GM21390 (cell line): ENCODE results near the gene PTPRCAP.
"Not testable (repeated sequence)": the region's sequence is repeated elsewhere in the genome, so short reads cannot be mapped to it uniquely, and the experiment has no call there.

ENCODE experiments used
- ATAC-seq: cut with Tn5 transposase; IDR thresholded peaks from one replicate; pipeline ENCODE4 v1.9.1; 2021; ENCODE audit not compliant: unreplicated experiment

PTPRCAP gene, protein sequence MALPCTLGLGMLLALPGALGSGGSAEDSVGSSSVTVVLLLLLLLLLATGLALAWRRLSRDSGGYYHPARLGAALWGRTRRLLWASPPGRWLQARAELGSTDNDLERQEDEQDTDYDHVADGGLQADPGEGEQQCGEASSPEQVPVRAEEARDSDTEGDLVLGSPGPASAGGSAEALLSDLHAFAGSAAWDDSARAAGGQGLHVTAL

DNA sequence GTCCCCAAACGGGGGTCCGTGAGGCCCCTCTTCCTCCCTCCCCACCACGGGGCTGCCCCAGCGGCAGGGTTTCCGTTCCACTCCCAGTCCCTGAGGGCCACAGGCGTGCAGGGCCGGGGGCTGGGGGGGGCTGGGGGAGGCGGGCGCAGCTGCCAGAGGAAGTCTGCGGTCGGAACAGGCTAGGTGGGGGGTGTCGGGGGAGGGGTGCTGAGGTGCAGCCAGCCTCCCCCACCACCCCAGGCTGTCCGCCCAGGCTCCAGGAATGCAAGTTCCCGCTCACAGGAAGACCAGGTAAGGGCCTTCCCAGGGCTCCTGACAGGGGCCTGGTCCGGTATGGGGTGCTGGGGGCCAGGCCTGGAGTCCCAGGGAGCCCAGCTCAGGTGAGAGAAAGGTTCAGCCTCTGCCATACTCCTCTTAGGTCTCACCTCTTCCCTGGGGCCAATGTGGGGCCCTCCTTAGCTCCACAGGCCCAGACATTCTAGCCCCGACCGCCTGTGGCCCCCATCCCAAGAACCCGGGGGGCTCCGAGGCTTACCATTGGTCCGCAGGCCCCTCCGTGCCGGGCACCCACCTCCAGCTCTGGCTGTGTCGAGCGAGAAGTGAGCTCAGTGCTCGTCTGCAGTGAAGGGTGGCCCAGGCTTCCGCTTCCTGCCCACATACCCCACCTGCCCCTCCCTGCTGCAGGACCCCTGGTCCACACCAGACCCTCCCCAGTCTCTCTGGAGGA lies at the start of gene PTPRCAP:
TSS of gene PTPRCAP (minus strand) at position 601 of the 727 bp plus-strand sequence. CDS start at position 538, 63 bp downstream.
- ATAC-seq, result no peak

DNA sequence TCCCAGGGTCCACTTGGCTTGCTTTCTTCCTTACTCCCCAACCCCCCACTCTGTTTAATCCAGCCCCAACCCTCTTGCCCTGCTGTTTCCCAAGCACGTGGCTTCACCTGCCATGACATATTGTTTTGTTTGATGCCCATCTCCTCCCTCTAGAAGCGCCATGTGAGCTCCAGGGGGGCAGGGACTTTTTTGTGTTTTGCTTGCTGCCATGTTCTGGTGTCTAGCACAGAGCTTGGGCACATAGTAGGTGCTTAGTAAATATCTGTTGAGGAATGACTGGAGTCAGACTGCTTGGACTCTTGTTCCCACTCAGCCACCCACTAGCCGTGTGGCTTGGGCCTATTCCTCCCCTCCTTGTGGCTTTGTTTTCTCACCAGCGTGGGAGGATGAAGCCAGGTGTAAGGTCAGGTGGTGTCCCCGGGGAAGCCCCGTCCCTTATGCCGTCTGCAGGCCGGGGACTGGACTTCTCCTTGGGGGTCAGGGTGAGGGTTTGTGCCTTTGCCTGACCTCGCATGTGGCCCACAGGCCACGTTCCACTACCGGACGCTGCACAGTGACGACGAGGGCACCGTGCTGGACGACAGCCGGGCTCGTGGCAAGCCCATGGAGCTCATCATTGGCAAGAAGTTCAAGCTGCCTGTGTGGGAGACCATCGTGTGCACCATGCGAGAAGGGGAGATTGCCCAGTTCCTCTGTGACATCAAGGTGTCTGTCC lies 49.2 kb upstream of the PTPRCAP start:
- no peak for ATAC-seq

DNA sequence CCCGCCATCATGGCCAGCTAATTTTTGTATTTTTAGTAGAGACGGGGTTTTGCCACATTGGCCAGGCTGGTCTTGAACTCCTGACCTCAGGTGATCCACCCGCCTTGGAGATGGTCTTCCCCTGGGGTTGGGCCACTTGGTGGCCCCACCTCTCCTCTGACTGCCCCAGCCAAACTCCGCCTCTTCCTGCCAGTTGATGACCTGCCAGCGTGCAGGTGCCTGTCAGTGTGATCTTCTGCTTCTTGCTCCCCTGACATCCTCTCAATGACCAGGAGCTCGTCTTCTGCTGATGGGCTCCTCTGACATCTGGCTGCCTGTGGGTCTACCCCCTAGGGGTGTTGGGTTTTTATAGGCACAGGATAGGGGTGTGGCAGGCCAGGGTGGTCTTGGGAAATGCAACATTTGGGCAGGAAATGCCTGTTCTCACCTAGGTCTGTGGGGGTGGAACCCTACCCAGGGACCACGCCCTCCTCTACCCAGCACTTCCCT lies 48.4 kb upstream of the PTPRCAP start:
- ATAC-seq, result not testable (repeated sequence)

DNA sequence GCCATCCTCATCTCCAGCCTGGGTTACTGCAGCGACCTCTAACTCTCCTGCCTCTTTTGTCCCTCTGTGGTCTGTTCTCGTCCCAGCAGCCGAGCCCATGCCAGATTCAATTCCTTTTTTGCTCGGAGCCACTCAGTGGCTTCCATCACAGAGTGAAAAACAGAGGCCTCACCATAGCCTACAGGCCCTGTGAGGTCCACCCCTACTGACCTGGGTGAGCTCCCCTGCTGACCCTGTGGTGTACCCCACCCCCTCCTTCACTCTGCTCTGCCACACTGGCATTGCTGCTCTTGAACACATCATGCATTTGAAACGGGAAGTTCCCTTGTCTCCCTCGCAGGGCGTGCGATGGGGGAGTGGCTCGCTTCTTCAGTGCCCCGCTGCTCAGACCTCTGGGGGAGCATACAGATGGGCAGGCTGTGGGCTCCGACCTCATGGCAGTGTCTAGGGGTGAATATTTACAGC lies 47.4 kb upstream of the PTPRCAP start:
- ATAC-seq, result no peak

DNA sequence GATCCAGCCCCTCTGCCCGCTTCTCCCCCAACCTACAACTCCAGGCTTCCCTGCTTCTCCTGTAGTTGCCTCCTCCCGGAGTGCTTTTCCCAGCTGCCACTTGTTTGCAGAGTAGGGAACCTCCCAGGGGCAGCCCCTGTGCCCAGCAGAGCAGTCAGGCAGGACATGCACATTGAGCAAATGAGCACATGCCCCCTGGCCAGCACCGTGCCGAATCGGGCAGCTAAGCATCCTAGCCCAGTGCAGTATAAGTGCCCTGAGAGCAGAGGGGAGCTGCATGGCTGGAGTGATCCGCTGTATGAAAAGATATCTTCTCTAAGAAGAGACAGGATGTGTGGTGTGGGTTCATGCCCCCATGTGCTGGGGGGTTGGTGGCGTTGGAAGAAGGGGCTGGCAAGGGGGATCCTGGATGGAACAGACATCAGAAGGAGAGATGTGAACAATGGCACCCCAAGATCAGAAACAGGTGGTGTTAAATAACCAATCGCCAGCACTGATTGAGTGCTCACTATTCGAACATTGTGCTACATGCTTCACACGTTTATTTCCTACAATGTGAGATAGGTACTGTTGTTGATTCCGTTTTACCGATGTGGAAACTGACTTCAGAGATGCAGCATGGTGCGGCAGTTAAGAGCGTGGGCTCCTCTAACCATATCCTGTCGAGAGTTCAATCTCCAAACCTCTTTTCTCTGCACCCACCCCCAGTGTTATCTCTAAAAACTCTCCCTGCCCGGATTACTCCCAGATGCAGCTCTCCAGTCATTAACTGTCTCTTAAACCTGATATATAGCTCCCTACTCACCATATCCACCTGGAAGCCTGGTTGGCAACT lies 46.6 kb upstream of the PTPRCAP start:
- ATAC-seq, result no peak

DNA sequence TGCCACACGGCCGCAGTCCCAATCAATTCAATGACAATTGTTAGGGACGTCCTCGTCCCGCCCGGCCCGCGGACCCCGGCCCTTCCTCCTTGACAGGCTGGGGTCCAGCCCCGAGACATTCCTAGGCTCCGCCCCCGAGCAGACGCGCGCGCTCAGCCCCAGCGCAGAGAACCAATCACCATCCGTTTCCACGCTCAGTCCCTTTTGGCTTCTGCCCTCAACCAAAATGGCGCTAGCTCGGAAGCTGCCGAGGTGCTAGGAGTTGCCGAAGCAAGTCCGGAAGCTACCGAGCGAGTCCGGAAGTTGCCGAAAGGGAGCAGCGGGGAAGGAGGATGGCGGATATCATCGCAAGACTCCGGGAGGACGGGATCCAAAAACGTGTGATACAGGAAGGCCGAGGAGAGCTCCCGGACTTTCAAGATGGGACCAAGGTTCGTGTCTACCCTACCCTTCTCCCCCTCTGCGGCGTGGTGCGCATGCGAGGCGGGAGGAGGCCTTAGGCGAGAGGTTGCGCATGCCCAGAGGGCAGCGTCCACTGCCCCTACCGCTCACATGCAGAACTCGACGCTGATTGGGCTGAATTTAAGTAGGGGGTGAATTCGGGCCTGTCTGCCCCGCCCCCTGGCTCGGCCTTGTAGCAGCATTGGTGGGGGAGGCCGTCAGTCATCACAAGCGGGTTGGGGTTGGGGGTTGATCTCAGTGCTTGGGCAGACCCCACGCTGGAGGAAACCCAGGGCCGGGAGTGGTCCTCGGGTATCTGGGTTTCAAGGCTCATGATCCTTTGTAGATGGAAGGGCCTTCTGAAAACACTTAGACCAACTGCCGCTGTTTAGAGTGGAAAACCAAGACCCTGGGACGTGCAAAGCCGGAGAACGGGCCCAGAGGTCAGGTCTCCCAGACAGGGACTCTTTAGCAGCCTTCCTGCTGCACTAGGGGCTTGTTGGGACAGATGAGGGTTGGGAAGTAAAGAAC lies 45.6 kb upstream of the PTPRCAP start, which contains the start of gene AIP:
TSS of gene AIP (plus strand) at position 200 of the 972 bp plus-strand sequence. CDS start at position 333, 133 bp downstream.
- ATAC-seq, result peak; percentile 59

DNA sequence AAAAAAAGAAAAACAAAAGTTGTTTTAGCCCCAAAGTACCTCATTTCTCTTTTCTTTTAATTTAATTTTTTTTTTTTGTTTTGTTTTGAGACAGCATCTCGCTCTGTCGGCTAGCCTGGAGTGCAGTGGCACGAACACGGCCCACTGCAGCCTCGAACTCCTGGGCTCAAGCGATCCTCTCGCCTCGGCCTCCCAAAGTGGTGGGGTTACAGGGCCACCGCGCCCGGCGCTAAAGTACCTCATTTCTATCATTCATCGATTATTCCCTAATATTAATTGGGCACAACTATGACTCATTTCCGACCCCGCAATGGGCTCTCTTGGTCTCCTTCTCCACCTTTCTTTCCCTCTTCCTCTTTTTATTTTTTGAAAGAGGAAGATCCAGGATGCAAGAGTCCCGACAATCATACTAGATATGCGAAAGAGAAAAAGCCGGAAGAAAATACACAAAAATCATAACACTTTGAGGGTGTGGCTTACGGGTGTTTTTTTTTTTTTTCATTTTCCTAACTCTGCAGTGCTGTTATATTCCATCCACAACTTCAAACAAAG lies 44.9 kb upstream of the PTPRCAP start:
- no peak for ATAC-seq

DNA sequence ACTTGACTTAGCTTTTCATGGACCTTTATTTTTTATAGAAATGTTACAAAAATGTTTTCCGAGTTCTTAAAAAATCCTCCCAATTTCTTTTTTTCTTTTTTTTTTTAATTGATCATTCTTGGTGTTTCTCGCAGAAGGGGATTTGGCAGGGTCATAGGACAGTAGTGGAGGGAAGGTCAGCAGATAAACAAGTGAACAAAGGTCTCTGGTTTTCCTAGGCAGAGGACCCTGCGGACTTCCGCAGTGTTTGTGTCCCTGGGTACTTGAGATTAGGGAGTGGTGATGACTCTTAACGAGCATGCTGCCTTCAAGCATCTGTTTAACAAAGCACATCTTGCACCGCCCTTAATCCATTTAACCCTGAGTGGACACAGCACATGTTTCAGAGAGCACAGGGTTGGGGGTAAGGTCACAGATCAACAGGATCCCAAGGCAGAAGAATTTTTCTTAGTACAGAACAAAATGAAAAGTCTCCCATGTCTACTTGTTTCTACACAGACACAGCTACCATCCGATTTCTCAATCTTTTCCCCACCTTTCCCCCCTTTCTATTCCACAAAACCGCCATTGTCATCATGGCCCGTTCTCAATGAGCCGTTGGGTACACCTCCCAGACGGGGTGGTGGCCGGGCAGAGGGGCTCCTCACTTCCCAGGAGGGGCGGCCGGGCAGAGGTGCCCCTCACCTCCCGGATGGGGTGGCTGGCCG lies 40.0 kb upstream of the PTPRCAP start:
- not testable (repeated sequence) for ATAC-seq

DNA sequence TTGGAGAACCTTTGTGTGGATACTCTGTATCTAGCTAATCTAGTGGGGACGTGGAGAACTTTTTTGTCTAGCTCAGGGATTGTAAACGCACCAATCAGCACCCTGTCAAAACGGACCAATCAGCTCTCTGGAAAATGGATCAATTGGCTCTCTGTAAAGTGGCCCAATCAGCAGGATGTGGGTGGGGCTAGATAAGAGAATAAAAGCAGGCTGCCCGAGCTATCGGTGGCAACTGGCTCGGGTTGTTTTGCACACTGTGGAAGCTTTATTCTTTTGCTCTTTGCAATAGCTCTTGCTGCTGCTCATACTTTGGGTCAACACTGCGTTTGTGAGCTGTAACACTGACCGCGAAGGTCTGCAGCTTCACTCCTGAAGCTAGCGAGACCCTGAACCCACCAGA lies 39.2 kb upstream of the PTPRCAP start:
- ATAC-seq, result not testable (repeated sequence)

DNA sequence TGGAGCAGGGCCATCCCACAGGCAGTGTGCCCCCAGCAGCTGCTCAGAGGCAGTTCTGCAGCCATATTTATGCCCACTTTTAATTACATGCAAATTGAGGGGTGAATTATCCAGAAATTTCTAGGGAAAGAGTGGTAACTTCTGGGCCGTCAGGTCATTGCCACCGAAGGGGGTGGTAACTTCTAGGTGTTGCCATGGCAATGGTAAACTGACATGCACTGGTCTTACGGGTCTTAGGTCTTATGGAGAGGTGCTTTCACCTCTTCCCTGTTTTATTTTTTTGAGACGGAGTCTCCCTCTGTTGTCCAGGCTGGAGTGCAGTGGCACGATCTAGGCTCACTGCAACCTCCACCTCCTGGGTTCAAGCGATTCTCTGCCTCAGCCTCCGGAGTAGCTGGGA lies 35.4 kb upstream of the PTPRCAP start:
- no peak for ATAC-seq

DNA sequence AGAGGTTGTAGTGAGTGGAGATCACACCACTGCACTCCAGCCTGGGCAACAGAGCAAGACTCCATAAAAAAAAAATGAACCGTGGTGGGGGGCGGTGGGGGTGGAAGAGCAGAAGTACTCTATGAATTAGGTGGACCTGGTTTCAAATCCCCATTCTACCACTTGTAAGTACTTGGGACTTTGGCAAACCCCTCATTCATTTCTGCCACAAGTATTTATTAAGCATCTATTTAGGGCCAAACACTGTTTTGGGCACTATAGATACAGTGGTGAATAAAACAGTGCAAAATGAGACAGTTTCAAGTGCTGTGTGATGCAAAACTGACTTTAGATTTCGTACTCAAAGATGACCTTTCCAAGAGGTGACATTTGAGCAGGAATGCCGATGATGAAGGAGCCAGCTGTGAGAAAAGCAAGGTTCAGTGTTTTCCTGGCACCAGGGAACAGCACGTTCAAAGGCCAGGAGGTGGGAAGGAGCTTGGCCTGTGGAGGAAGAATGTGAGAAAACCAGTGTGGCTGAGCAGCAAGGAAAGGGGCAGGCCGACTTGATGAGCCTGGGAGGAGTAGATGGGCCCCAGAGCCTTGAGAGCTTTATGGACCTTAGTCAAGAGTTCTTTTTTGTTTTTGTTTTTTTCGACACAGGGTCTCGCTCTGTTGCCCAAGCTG lies 33.0 kb upstream of the PTPRCAP start:
- ATAC-seq, result no peak

DNA sequence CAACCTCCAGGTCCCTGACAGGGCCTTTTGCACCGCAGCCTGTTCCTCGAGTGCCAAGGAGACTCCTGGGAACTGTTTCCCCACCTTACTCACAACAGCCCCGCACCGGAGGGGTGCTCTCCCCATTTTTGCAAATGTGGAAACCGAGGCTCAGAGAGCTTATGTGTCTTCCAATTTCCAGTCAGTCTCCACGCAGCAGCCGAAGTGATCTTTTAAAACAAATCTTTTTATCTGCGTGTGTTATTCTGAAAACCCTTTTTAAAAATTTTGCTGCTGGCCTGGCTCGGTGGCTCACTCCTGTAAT lies 32.0 kb upstream of the PTPRCAP start:
- ATAC-seq, result no peak

DNA sequence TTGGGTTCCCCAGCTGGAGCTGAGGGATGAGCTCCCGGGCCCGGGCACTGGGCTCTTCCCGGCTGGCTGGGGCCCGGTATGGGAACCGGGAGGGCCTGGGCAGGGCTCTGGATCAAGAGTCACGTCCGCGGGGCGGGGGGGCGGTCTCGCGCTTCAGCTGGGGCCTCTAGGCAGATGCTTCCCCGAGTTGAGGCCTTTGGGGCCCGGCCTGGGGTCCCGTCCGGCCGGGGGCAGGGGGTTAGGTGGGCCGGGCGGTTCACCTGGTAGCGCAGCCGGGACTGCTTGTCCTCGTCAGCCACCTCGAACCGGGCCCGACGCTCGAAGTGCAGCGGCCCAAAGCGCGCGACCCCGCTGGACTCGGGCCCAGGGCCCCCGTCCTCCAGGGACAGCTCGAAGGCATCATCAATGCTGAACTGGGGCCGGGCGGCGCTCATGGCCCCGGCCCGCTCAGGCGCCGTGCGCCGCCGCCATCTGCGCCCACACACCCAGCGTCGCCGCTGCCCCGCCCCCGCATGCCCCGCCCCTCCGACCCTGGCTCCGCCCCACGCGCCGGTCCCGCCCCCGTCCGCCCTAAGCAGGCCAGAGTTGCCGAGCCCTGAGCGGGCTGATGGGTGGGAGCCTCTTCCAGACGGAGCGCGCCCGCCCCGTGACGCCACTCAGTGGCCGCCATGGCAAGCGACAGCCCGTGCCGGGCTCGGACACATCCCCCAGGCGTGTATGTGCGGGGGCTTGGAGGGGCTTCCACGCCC lies 31.5 kb upstream of the PTPRCAP start, which contains the start of gene TMEM134:
TSS of gene TMEM134 (minus strand) at position 493 of the 749 bp plus-strand sequence. CDS start at position 434, 59 bp downstream.
- peak; percentile 64 for ATAC-seq

DNA sequence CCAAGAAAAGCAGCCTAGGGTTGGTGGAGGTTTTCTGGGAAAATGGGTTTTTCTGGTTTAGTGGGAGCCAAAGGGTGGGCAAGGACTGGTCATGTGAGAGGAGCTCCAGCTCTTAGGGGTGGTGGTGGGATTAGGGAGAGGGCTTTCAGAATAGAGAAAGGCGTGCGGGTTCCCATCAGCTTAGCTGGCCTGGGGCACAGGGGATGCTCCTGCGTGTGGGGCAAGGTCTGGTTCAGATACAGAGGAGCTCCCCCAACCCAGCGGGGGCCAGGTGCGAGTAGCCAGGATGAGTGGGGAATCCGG lies 30.9 kb upstream of the PTPRCAP start:
- no peak for ATAC-seq

DNA sequence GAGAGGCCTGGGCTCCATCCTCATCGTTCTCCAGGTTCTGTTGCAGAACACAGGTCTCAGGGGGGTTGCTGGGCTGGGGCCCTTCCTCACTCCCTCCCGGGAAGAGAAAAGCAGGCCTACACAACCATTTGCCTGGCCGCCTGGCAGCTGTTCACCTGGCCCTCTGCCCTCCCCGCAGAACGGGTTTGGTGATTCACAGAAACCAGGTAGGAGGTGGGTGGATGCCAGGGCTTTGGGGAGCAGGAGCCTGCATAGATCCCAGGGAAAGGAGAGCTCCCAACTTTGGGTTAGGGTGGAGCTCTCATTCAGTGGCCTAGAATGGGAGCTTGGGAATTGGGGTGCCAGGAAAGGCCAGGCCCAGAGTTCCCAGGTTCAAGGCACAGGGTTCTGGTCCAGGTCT lies 30.6 kb upstream of the PTPRCAP start:
- no peak for ATAC-seq

DNA sequence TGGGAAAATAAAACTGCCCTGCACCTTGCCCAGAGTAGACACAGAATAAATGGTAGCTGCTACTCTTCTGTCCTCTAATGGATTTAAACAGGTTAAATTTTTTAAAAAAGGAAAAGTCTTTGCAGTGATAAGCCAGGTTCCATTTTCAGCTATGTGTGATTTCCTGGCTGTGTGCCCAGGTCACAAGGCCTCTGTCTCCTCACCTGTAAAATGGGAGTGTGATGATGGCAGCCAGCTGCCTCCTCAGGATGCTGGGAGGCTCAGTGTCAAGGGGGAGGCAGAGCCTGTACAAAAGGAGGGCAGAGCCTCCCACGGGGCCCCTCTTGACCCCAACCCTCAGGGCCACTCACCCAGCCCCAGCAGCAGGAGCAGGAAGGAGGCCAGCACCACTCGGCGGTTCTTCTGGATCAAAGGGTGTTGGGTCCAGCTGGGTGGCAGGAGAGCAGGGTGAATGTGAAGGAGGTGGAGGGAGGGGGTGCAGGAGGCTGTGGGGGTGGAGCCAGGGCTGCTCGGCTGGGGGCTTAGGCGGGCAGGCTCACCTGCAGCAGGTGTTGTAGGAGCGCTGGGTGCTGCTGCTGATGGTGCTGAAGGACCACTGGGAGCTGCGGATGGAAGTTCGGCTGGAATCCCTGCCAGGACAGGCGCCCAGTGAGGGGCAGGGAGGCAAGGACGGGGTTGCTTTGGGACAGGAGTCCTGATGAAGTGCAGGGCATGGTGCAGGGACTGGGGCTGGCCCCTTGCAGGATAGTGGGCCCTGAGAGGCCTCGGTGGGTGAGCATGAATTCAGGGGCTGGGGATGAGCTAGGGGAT lies 29.7 kb upstream of the PTPRCAP start:
- no peak for ATAC-seq

DNA sequence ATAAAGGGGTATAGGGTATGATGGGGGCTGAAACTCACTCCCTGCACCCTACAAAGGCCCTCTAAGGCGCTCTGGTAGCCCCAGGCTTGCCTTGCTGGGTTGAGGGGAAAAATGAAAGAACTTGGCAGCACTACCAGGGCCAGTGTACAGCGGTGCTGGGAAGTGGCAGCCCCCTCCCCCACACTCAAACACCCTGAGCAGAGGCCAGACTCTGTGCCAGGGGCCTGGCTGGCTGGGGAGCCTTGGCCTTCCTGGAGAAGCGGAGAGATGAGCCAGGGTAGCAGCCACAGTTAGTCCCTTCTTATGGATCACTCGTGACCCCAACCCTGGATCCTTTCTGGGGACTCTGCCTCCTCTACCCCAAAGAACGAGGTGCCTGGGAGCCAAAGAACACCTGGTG lies 28.9 kb upstream of the PTPRCAP start:
- no peak for ATAC-seq
